GOT3 (cell line): ENCODE data around the gene LRRIQ1.

Source experiments
- DNase-seq: peaks from one replicate; lab custom pipeline; 2025; ENCODE audit warnings: mixed read lengths; lab: John Stamatoyannopoulos, UW

LRRIQ1 gene

GRCh38 chr12:85280165-85280983 lies 244.2 kb downstream of the LRRIQ1 start, which contains the start of gene ALX1:
Gene ALX1, plus strand, starts transcription at chr12:85280220. Its CDS starts 42 bp downstream, at chr12:85280262.
- DNase-seq = no peak

GRCh38 chr12:85280984-85281630 lies 245.0 kb downstream of the LRRIQ1 start:
- no peak for DNase-seq

- no peak for DNase-seq
These were observed 245.6 kb downstream of the LRRIQ1 start for GRCh38 chr12:85281636-85282312.

- no peak for DNase-seq
These were observed 247.4 kb downstream of the LRRIQ1 start for GRCh38 chr12:85283560-85283959.
